ENCODE results near the gene ANXA11.

The ANXA11 gene

GRCh38 chr10:80185578-80186299 lies 19.6 kb downstream of the ANXA11 start:
- Mint-ChIP-seq H3K27ac (peak overlapping the region; percentile 86), H3K36me3 (peaks cover 11% of the 10 kb centered on the region), H3K4me3 (peak overlapping the region; percentile 66), H3K9me3 (no peaks in the 10 kb centered on the region), H3K4me1 (peaks cover 83% of the 10 kb centered on the region)
- ATAC-seq (no peak), DNase-seq (ENCODE audit: low spot score in 2 of 2) (no peak)

- ATAC-seq (no peak), DNase-seq (ENCODE audit: low spot score in 2 of 2) (no peak)
- Mint-ChIP-seq H3K36me3 (peaks cover 23% of the 10 kb centered on the region), H3K9me3 (no peaks in the 10 kb centered on the region), H3K27ac (peak overlapping the region; percentile 86), H3K4me3 (no peak overlapping the region), H3K4me1 (peaks cover 83% of the 10 kb centered on the region)
Measured at GRCh38 chr10:80184291-80184690, 21.0 kb downstream of the ANXA11 start.

- H3K4me3 Mint-ChIP-seq, result no peak overlapping the region
- ATAC-seq (no peak), DNase-seq (ENCODE audit: low spot score in 2 of 2) (no peak)
- H3K36me3 Mint-ChIP-seq, result peaks cover 28% of the 10 kb centered on the region
- no peaks in the 10 kb centered on the region for H3K9me3 Mint-ChIP-seq
- peaks cover 83% of the 10 kb centered on the region for H3K4me1 Mint-ChIP-seq
- no peak overlapping the region for H3K27ac Mint-ChIP-seq
Measured at GRCh38 chr10:80183436-80183835, 21.9 kb downstream of the ANXA11 start.

GRCh38 chr10:80182986-80183385 lies 22.4 kb downstream of the ANXA11 start:
- H3K9me3 Mint-ChIP-seq, result no peaks in the 10 kb centered on the region
- ATAC-seq (no peak), DNase-seq (ENCODE audit: low spot score in 2 of 2) (no peak)
- no peak overlapping the region for H3K27ac Mint-ChIP-seq
- peaks cover 83% of the 10 kb centered on the region for H3K4me1 Mint-ChIP-seq
- no peak overlapping the region for H3K4me3 Mint-ChIP-seq
- H3K36me3 Mint-ChIP-seq, result peaks cover 32% of the 10 kb centered on the region

- no peak for DNase-seq (ENCODE audit: low spot score in 2 of 2)
- peak overlapping the region; percentile 87 for H3K27ac Mint-ChIP-seq
- no peak for ATAC-seq
- no peaks in the 10 kb centered on the region for H3K9me3 Mint-ChIP-seq
- peaks cover 71% of the 10 kb centered on the region for H3K36me3 Mint-ChIP-seq
- H3K4me1 Mint-ChIP-seq, result peaks cover 56% of the 10 kb centered on the region
- H3K4me3 Mint-ChIP-seq, result no peak overlapping the region
Measured at GRCh38 chr10:80177781-80178636, 27.3 kb downstream of the ANXA11 start.

- DNase-seq (ENCODE audit: low spot score in 2 of 2), result no peak
- no peak for ATAC-seq
- H3K27ac Mint-ChIP-seq, result peak overlapping the region; percentile 87
- peaks cover 43% of the 10 kb centered on the region for H3K4me1 Mint-ChIP-seq
- no peak overlapping the region for H3K4me3 Mint-ChIP-seq
- peaks cover 77% of the 10 kb centered on the region for H3K36me3 Mint-ChIP-seq
- H3K9me3 Mint-ChIP-seq, result no peaks in the 10 kb centered on the region
Measured at GRCh38 chr10:80176526-80176925, 28.8 kb downstream of the ANXA11 start.

- H3K4me3 Mint-ChIP-seq, result no peak overlapping the region
Measured at GRCh38 chr10:80174641-80175395, 30.5 kb downstream of the ANXA11 start.

GRCh38 chr10:80173466-80173865 lies 31.9 kb downstream of the ANXA11 start:
- Mint-ChIP-seq H3K36me3 (peaks cover 76% of the 10 kb centered on the region), H3K4me3 (no peak overlapping the region), H3K27ac (peak overlapping the region; percentile 81), H3K9me3 (no peaks in the 10 kb centered on the region), H3K4me1 (peaks cover 46% of the 10 kb centered on the region)
- ATAC-seq (no peak), DNase-seq (ENCODE audit: low spot score in 2 of 2) (no peak)

More at GRCh38 chr10:80174641-80175395, 30.5 kb downstream of the ANXA11 start:
- Mint-ChIP-seq H3K27ac (peak overlapping the region; percentile 70), H3K36me3 (peaks cover 79% of the 10 kb centered on the region), H3K4me1 (peaks cover 52% of the 10 kb centered on the region), H3K9me3 (no peaks in the 10 kb centered on the region)
- DNase-seq (ENCODE audit: low spot score in 2 of 2) (no peak), ATAC-seq (no peak)

GRCh38 chr10:80172896-80173295 lies 32.4 kb downstream of the ANXA11 start:
- H3K9me3 Mint-ChIP-seq, result no peaks in the 10 kb centered on the region
- H3K27ac Mint-ChIP-seq, result peak overlapping the region; percentile 81
- ATAC-seq (no peak), DNase-seq (ENCODE audit: low spot score in 2 of 2) (no peak)
- H3K4me1 Mint-ChIP-seq, result peaks cover 41% of the 10 kb centered on the region
- no peak overlapping the region for H3K4me3 Mint-ChIP-seq
- peaks cover 74% of the 10 kb centered on the region for H3K36me3 Mint-ChIP-seq

GRCh38 chr10:80171248-80171660 lies 34.1 kb downstream of the ANXA11 start:
- no peaks in the 10 kb centered on the region for H3K9me3 Mint-ChIP-seq
- no peak for ATAC-seq
- H3K36me3 Mint-ChIP-seq, result peaks cover 68% of the 10 kb centered on the region
- no peak for DNase-seq (ENCODE audit: low spot score in 2 of 2)
- H3K27ac Mint-ChIP-seq, result peak overlapping the region; percentile 81
- no peak overlapping the region for H3K4me3 Mint-ChIP-seq
- H3K4me1 Mint-ChIP-seq, result peaks cover 29% of the 10 kb centered on the region

- H3K4me1 Mint-ChIP-seq, result peaks cover 34% of the 10 kb centered on the region
- no peak overlapping the region for H3K4me3 Mint-ChIP-seq
- H3K27ac Mint-ChIP-seq, result peak overlapping the region; percentile 81
- H3K9me3 Mint-ChIP-seq, result no peaks in the 10 kb centered on the region
- DNase-seq (ENCODE audit: low spot score in 2 of 2), result no peak
- H3K36me3 Mint-ChIP-seq, result peaks cover 68% of the 10 kb centered on the region
- ATAC-seq, result no peak
Measured at GRCh38 chr10:80170641-80171040, 34.7 kb downstream of the ANXA11 start.

GRCh38 chr10:80170026-80170425 lies 35.3 kb downstream of the ANXA11 start:
- DNase-seq (ENCODE audit: low spot score in 2 of 2) (no peak), ATAC-seq (no peak)
- Mint-ChIP-seq H3K4me1 (peaks cover 34% of the 10 kb centered on the region), H3K27ac (peak overlapping the region; percentile 81), H3K9me3 (no peaks in the 10 kb centered on the region), H3K4me3 (no peak overlapping the region), H3K36me3 (peaks cover 71% of the 10 kb centered on the region)

- H3K27ac Mint-ChIP-seq, result peak overlapping the region; percentile 81
- ATAC-seq (peak; percentile 63), DNase-seq (ENCODE audit: low spot score in 2 of 2) (peak in 1 of 2 donors; percentile 14)
- H3K36me3 Mint-ChIP-seq, result peaks cover 71% of the 10 kb centered on the region
- H3K9me3 Mint-ChIP-seq, result no peaks in the 10 kb centered on the region
- peaks cover 34% of the 10 kb centered on the region for H3K4me1 Mint-ChIP-seq
- no peak overlapping the region for H3K4me3 Mint-ChIP-seq
Measured at GRCh38 chr10:80168679-80169380, 36.5 kb downstream of the ANXA11 start.

GRCh38 chr10:80168162-80168511 lies 37.2 kb downstream of the ANXA11 start:
- Mint-ChIP-seq H3K27ac (peak overlapping the region; percentile 29), H3K4me3 (no peak overlapping the region), H3K36me3 (peaks cover 73% of the 10 kb centered on the region), H3K4me1 (peaks cover 34% of the 10 kb centered on the region), H3K9me3 (no peaks in the 10 kb centered on the region)
- DNase-seq (ENCODE audit: low spot score in 2 of 2) (no peak), ATAC-seq (no peak)

Measured in stimulated activated effector memory CD8-positive, alpha-beta T cell treated with anti-CD3 and anti-CD28 coated beads, Interleukin-12 subunit alpha, Interleukin-12 subunit beta, amount 100 ng/mL, for 72 hours (primary cell).